SK-N-SH (cell line): ENCODE measurements around the gene C16orf87. TPM values are rescaled to one million over a fixed set of nuclear protein-coding genes. Genes with fewer than 3 reads are reported as not detected.

Experiments used
- CTCF ChIA-PET: fragments of 300-600, 350-600 bp; formaldehyde crosslinking; extraction: SDS; loops from one replicate; lab custom pipeline; 2021; lab: Yijun Ruan, JAX
- POLR2A ChIA-PET: fragments of 350-600 bp; sonication (Branson Sonifier 250); formaldehyde crosslinking; extraction: SDS; loops from one replicate; lab custom pipeline; 2020; ENCODE audit warnings: antibody characterized with exemption, inconsistent platforms; lab: Yijun Ruan, JAX
- DNase-seq: peaks from one replicate; pipeline ENCODE4 v3.0.0; 2012
- H2AFZ ChIP-seq: fragments of 200-600 bp; sonication (generic); 2 replicates; pipeline ENCODE4 v1.8.1; 2016; ENCODE audit warnings: antibody characterized with exemption, mild to moderate bottlenecking, low read depth
- H3F3A ChIP-seq: fragments of 200-600 bp; sonication (generic); replicated peaks from 2 replicates; pipeline ENCODE3; 2016; ENCODE audit warnings: antibody characterized with exemption, mild to moderate bottlenecking; ENCODE audit not compliant: insufficient read depth
- H3K27ac ChIP-seq, 2 experiments: fragments of 200-500 bp in 1 of 2; fragments of 200-600 bp in 1 of 2; sonication (Bioruptor generic) in 1 of 2; sonication (generic), shearing (Covaris generic) in 1 of 2; 2 replicates each; pipeline versions ENCODE4 v1.5.1 to v1.6.1; 2014 to 2016; ENCODE audit warnings: low read depth in 2 of 2, inconsistent platforms in 1 of 2, low read length in 1 of 2, mild to moderate bottlenecking in 1 of 2, mixed read lengths in 1 of 2
- H3K27me3 ChIP-seq: fragments of 200-600 bp; sonication (generic), shearing (Covaris generic); 2 replicates; pipeline ENCODE4 v1.6.1; 2016; ENCODE audit warnings: mixed run types; ENCODE audit not compliant: insufficient read depth
- H3K36me3 ChIP-seq, 2 experiments: fragments of 200-500 bp in 1 of 2; fragments of 200-600 bp in 1 of 2; sonication (Bioruptor generic) in 1 of 2; sonication (generic) in 1 of 2; replicated peaks in 1 of 2; 2 replicates each; pipeline versions ENCODE3 to v1.5.1; 2014 to 2016; ENCODE audit warnings: low read length in 1 of 2, mild to moderate bottlenecking in 1 of 2; ENCODE audit not compliant: insufficient read depth in 2 of 2, control insufficient read depth in 1 of 2
- H3K4me1 ChIP-seq, 2 experiments: fragments of 200-500 bp in 1 of 2; fragments of 200-600 bp in 1 of 2; sonication (Bioruptor generic) in 1 of 2; sonication (generic), shearing (Covaris generic) in 1 of 2; 2 replicates each; pipeline versions ENCODE4 v1.5.1 to v1.6.1; 2014 to 2016; ENCODE audit warnings: low read depth in 1 of 2, low read length in 1 of 2, mixed run types in 1 of 2; ENCODE audit not compliant: insufficient read depth in 2 of 2, control insufficient read depth in 1 of 2
- H3K4me2 ChIP-seq: fragments of 200-600 bp; sonication (generic), shearing (Covaris generic); 2 replicates; pipeline ENCODE4 v1.6.1; 2017; ENCODE audit warnings: mixed run types
- H3K4me3 ChIP-seq, 2 experiments: fragments of 200-500 bp in 1 of 2; fragments of 200-600 bp in 1 of 2; sonication (Bioruptor generic) in 1 of 2; sonication (generic), shearing (Covaris generic) in 1 of 2; 2 replicates each; pipeline versions ENCODE4 v1.5.1 to v1.8.1; 2014 to 2016; ENCODE audit warnings: low read depth in 2 of 2, inconsistent platforms in 1 of 2, low read length in 1 of 2, mild to moderate bottlenecking in 1 of 2, mixed read lengths in 1 of 2, moderate library complexity in 1 of 2
- H3K79me2 ChIP-seq: fragments of 200-600 bp; sonication (generic); 2 replicates; pipeline ENCODE4 v1.8.1; 2017; ENCODE audit warnings: mild to moderate bottlenecking; ENCODE audit not compliant: insufficient read depth
- H3K9ac ChIP-seq: fragments of 200-600 bp; sonication (generic); 2 replicates; pipeline ENCODE4 v1.6.1; 2017; ENCODE audit warnings: mixed run types
- H3K9me2 ChIP-seq: fragments of 200-600 bp; sonication (generic); 2 replicates; pipeline ENCODE4 v1.6.1; 2017; ENCODE audit warnings: mixed run types
- H3K9me3 ChIP-seq: fragments of 200-600 bp; sonication (generic); 2 replicates; pipeline ENCODE4 v1.6.1; 2017; ENCODE audit warnings: mixed run types, mild to moderate bottlenecking, moderate library complexity
- H4K20me1 ChIP-seq: fragments of 200-600 bp; sonication (generic); 2 replicates; pipeline ENCODE4 v1.6.1; 2017; ENCODE audit warnings: mild to moderate bottlenecking, mixed run types; ENCODE audit not compliant: insufficient read depth
- CHD2 ChIP-seq: fragments of 150-350 bp; IDR thresholded peaks from 2 replicates; pipeline ENCODE4 v1.6.1; 2018; ENCODE audit warnings: low read length; ENCODE audit not compliant: partially characterized antibody
- CTCF ChIP-seq: fragments of 200-600 bp; sonication (generic); IDR thresholded peaks from 2 replicates; pipeline ENCODE4 v1.6.1; 2017; ENCODE audit warnings: antibody characterized with exemption, mild to moderate bottlenecking, moderate library complexity
- ELF1 ChIP-seq: IDR thresholded peaks from 2 replicates; pipeline ENCODE4 v1.4.0; 2012
- EZH2phosphoT487 ChIP-seq: fragments of 200-600 bp; sonication (generic); IDR thresholded peaks from 2 replicates; pipeline ENCODE4 v1.6.1; 2017; ENCODE audit warnings: low read depth, mixed run types, mild to moderate bottlenecking, antibody characterized with exemption, moderate library complexity, borderline replicate concordance
- FOXJ3 ChIP-seq: sonication (generic); formaldehyde crosslinking; IDR thresholded peaks from 2 replicates; pipeline ENCODE4 v1.5.1; 2020; ENCODE audit warnings: mild to moderate bottlenecking, missing genetic modification reagents
- FOXM1 ChIP-seq: IDR thresholded peaks from 2 replicates; pipeline ENCODE4 v1.4.0; 2012; ENCODE audit warnings: low read depth, mild to moderate bottlenecking
- JUND ChIP-seq: IDR thresholded peaks from 2 replicates; pipeline ENCODE4 v1.4.0; 2012
- MEF2A ChIP-seq: IDR thresholded peaks from 2 replicates; pipeline ENCODE4 v1.4.0; 2012; ENCODE audit warnings: low read depth, borderline replicate concordance
- MXI1 ChIP-seq: IDR thresholded peaks from 2 replicates; pipeline ENCODE4 v1.6.1; 2012; ENCODE audit warnings: mild to moderate bottlenecking, low read depth, low read length, improper control_type of control experiment
- NFIC ChIP-seq: IDR thresholded peaks from 2 replicates; pipeline ENCODE4 v1.4.0; 2012; ENCODE audit warnings: borderline replicate concordance
- NRF1 ChIP-seq: IDR thresholded peaks from 2 replicates; pipeline ENCODE4 v1.6.1; 2012; ENCODE audit warnings: low read depth, mild to moderate bottlenecking, low read length
- RAD21 ChIP-seq: IDR thresholded peaks from 2 replicates; pipeline ENCODE4 v1.6.1; 2012; ENCODE audit warnings: mild to moderate bottlenecking, low read length
- RCOR1 ChIP-seq: fragments of 150-350 bp; IDR thresholded peaks from 2 replicates; pipeline ENCODE4 v1.6.1; 2017; ENCODE audit warnings: antibody characterized with exemption, low read length
- RXRA ChIP-seq: IDR thresholded peaks from 2 replicates; pipeline ENCODE4 v1.4.0; 2012; ENCODE audit warnings: low read depth, mild to moderate bottlenecking, borderline replicate concordance
- SIN3A ChIP-seq: IDR thresholded peaks from 2 replicates; pipeline ENCODE4 v1.6.1; 2012; ENCODE audit warnings: low read depth, mild to moderate bottlenecking, low read length, moderate library complexity, borderline replicate concordance
- TAF1 ChIP-seq: IDR thresholded peaks from 2 replicates; pipeline ENCODE4 v1.6.1; 2012; ENCODE audit warnings: low read depth, mild to moderate bottlenecking, low read length, moderate library complexity, borderline replicate concordance
- TCF12 ChIP-seq: IDR thresholded peaks from 2 replicates; pipeline ENCODE4 v1.4.0; 2012
- USF1 ChIP-seq: IDR thresholded peaks from 2 replicates; pipeline ENCODE4 v1.4.0; 2012; ENCODE audit warnings: low read depth, borderline replicate concordance
- USF2 ChIP-seq: fragments of 150-350 bp; IDR thresholded peaks from 2 replicates; pipeline ENCODE4 v1.6.1; 2017; ENCODE audit warnings: antibody characterized with exemption, low read length, low read depth, borderline replicate concordance
- ZBTB33 ChIP-seq: IDR thresholded peaks from 2 replicates; pipeline ENCODE4 v1.4.0; 2012; ENCODE audit warnings: low read depth, borderline replicate concordance
- WGBS: methylation state at CpG from one replicate; pipeline ENCODE4 v1.1.6; 2017; ENCODE audit warnings: low lambda C conversion rate; 5-methylcytosine and 5-hydroxymethylcytosine counted together
- polyA plus RNA-seq, 3 experiments: library from polyadenylated mRNA; depleted of rRNA; stranded (reverse); fragments of >200 nt; gene quantifications; 2 replicates each; pipeline ENCODE4 v1.2.3, GENCODE V29; 2012

Gene C16orf87
- polyA plus RNA-seq, 1 of the 3 experiments (the other 2 are of a cell fraction): 3.5 TPM

- H3K9me2 ChIP-seq: no peaks in the 10 kb centered on the region
- TF ChIP-seq RCOR1 (no peak), FOXM1 (no peak), ZBTB33 (no peak), CTCF (no peak), CHD2 (no peak), USF2 (no peak), TCF12 (no peak), JUND (no peak), FOXJ3 (no peak), SIN3A (no peak), NRF1 (no peak), MEF2A (no peak), NFIC (no peak), USF1 (no peak), EZH2phosphoT487 (no peak), RXRA (no peak), TAF1 (no peak), ELF1 (no peak), RAD21 (no peak), MXI1 (no peak)
- WGBS: 96% methylated on average over 7 of the region's 7 CpGs
- ChIA-PET CTCF (interaction anchor here (1.2 to 2.7 kb wide), 4 partner anchors 12 to 184 kb away, joined by 3 to 8 read pairs (median 3); no protein-coding TSS in a partner anchor), POLR2A (no interaction called here)
- H3K9me3 ChIP-seq: peaks cover 9% of the 10 kb centered on the region; the same call in 1 of the 2 replicates
- H3K27ac ChIP-seq: no peak overlapping the region
- H4K20me1 ChIP-seq: no peaks in the 10 kb centered on the region
- no peak overlapping the region for H3K4me3 ChIP-seq
- no peaks in the 10 kb centered on the region for H3F3A ChIP-seq
- no peak overlapping the region for H3K9ac ChIP-seq
- H3K27me3 ChIP-seq: no peaks in the 10 kb centered on the region
- H3K36me3 ChIP-seq: peaks cover 0 to 8% of the 10 kb centered on the region in 2 experiments
- peaks cover 2 to 7% of the 10 kb centered on the region in 2 experiments; a peak in 2 of 4 replicates for H3K4me1 ChIP-seq
- no peak overlapping the region for H2AFZ ChIP-seq
- no peak for DNase-seq
- no peak overlapping the region for H3K4me2 ChIP-seq
- H3K79me2 ChIP-seq: peaks cover 72% of the 10 kb centered on the region
Measured at GRCh38 chr16:46813611-46814010, 17.4 kb downstream of the C16orf87 start.
